HepG2 (cell line): ENCODE measurements around the gene MPP3. TPM values are rescaled to one million over a fixed set of nuclear protein-coding genes. Genes with fewer than 3 reads are reported as not detected.

Experiments
- CHCHD3 ChIP-seq: sonication (generic); formaldehyde crosslinking; IDR thresholded peaks from 2 replicates; pipeline ENCODE4 v1.8.0; 2022; ENCODE audit warnings: mild to moderate bottlenecking, missing genetic modification reagents, moderate library complexity
- ELF3 ChIP-seq: IDR thresholded peaks from 2 replicates; pipeline ENCODE4 v1.6.1; 2016; ENCODE audit warnings: missing genetic modification reagents, missing compliant biosample characterization
- FOXC1 ChIP-seq: sonication (generic); formaldehyde crosslinking; IDR thresholded peaks from 2 replicates; pipeline ENCODE4 v1.8.0; 2022; ENCODE audit warnings: mild to moderate bottlenecking, missing genetic modification reagents, borderline replicate concordance
- ONECUT2 ChIP-seq: sonication (generic); formaldehyde crosslinking; IDR thresholded peaks from 2 replicates; pipeline ENCODE4 v1.4.0; 2020; ENCODE audit warnings: missing genetic modification reagents
- PLSCR1 ChIP-seq: sonication (generic); formaldehyde crosslinking; IDR thresholded peaks from 2 replicates; pipeline ENCODE4 v1.5.0; 2020; ENCODE audit warnings: missing genetic modification reagents, mild to moderate bottlenecking, borderline replicate concordance
- SIX1 ChIP-seq: sonication (generic); formaldehyde crosslinking; IDR thresholded peaks from 2 replicates; pipeline ENCODE4 v1.4.0; 2020; ENCODE audit warnings: missing genetic modification reagents, borderline replicate concordance
- ZC3H13 ChIP-seq: sonication (generic); formaldehyde crosslinking; IDR thresholded peaks from 2 replicates; pipeline ENCODE4 v1.8.1; 2023; ENCODE audit warnings: mild to moderate bottlenecking, missing genetic modification reagents, moderate library complexity
- ZNF101 ChIP-seq: sonication (generic); formaldehyde crosslinking; IDR thresholded peaks from 2 replicates; pipeline ENCODE4 v1.4.0; 2020; ENCODE audit warnings: mild to moderate bottlenecking, low read depth, missing genetic modification reagents, borderline replicate concordance
- ZNF276 ChIP-seq: sonication (generic); formaldehyde crosslinking; IDR thresholded peaks from 2 replicates; pipeline ENCODE4 v1.4.0; 2020; ENCODE audit warnings: mild to moderate bottlenecking, low read depth, missing genetic modification reagents
- ZNF496 ChIP-seq: sonication (generic); formaldehyde crosslinking; IDR thresholded peaks from 2 replicates; pipeline ENCODE4 v1.8.1; 2023; ENCODE audit warnings: mild to moderate bottlenecking, moderate library complexity, missing genetic modification reagents; ENCODE audit not compliant: insufficient replicate concordance
- ZNF557 ChIP-seq: sonication (generic); formaldehyde crosslinking; IDR thresholded peaks from 2 replicates; pipeline ENCODE4 v1.4.0; 2020; ENCODE audit warnings: missing genetic modification reagents
- polyA plus RNA-seq, 8 experiments: library from polyadenylated mRNA; depleted of rRNA in 3 of 8; stranded (reverse) in 7 of 8; unstranded in 1 of 8; fragments of >200 nt; fragmentation: Illumina TruSeq in 4 of 8; extraction: Trizol in 4 of 8; gene quantifications; 2 replicates each; pipeline versions ENCODE4 v1.2.1 to v1.2.3, GENCODE V29; 2011 to 2016; ENCODE audit warnings: low read depth in 4 of 8, missing spikeins in 1 of 8, mixed read lengths in 1 of 8; ENCODE audit not compliant: insufficient read depth in 1 of 8
- total RNA-seq, 5 experiments: library from RNA; depleted of rRNA; stranded (reverse); fragments of >200 nt; fragmentation: Illumina TruSeq; extraction: Trizol; gene quantifications; 2 replicates each; pipeline ENCODE4 v1.2.3, GENCODE V29; 2016; ENCODE audit warnings: low read depth in 1 of 5
- TF ChIP-seq, protein P1 (sequence below): sonication (generic); formaldehyde crosslinking; IDR thresholded peaks from one replicate; pipeline ENCODE4 v1.5.1; 2020; ENCODE audit warnings: mild to moderate bottlenecking, missing genetic modification reagents; ENCODE audit errors: not compliant biosample characterization
- TF ChIP-seq, protein P2 (sequence below): sonication (generic); formaldehyde crosslinking; IDR thresholded peaks from 2 replicates; pipeline ENCODE4 v1.5.0; 2020; ENCODE audit warnings: missing genetic modification reagents
- TF ChIP-seq, protein P3 (sequence below): sonication (generic); formaldehyde crosslinking; IDR thresholded peaks from 2 replicates; pipeline ENCODE4 v1.4.0; 2020; ENCODE audit warnings: mild to moderate bottlenecking, missing genetic modification reagents

Gene MPP3
- total and polyA plus RNA-seq, 2 of the 13 experiments (the other 11 are each of a cell fraction or from before 2014, with no cell fraction given), result 0.91 to 1.8 TPM

- TF ChIP-seq, protein P1, sequence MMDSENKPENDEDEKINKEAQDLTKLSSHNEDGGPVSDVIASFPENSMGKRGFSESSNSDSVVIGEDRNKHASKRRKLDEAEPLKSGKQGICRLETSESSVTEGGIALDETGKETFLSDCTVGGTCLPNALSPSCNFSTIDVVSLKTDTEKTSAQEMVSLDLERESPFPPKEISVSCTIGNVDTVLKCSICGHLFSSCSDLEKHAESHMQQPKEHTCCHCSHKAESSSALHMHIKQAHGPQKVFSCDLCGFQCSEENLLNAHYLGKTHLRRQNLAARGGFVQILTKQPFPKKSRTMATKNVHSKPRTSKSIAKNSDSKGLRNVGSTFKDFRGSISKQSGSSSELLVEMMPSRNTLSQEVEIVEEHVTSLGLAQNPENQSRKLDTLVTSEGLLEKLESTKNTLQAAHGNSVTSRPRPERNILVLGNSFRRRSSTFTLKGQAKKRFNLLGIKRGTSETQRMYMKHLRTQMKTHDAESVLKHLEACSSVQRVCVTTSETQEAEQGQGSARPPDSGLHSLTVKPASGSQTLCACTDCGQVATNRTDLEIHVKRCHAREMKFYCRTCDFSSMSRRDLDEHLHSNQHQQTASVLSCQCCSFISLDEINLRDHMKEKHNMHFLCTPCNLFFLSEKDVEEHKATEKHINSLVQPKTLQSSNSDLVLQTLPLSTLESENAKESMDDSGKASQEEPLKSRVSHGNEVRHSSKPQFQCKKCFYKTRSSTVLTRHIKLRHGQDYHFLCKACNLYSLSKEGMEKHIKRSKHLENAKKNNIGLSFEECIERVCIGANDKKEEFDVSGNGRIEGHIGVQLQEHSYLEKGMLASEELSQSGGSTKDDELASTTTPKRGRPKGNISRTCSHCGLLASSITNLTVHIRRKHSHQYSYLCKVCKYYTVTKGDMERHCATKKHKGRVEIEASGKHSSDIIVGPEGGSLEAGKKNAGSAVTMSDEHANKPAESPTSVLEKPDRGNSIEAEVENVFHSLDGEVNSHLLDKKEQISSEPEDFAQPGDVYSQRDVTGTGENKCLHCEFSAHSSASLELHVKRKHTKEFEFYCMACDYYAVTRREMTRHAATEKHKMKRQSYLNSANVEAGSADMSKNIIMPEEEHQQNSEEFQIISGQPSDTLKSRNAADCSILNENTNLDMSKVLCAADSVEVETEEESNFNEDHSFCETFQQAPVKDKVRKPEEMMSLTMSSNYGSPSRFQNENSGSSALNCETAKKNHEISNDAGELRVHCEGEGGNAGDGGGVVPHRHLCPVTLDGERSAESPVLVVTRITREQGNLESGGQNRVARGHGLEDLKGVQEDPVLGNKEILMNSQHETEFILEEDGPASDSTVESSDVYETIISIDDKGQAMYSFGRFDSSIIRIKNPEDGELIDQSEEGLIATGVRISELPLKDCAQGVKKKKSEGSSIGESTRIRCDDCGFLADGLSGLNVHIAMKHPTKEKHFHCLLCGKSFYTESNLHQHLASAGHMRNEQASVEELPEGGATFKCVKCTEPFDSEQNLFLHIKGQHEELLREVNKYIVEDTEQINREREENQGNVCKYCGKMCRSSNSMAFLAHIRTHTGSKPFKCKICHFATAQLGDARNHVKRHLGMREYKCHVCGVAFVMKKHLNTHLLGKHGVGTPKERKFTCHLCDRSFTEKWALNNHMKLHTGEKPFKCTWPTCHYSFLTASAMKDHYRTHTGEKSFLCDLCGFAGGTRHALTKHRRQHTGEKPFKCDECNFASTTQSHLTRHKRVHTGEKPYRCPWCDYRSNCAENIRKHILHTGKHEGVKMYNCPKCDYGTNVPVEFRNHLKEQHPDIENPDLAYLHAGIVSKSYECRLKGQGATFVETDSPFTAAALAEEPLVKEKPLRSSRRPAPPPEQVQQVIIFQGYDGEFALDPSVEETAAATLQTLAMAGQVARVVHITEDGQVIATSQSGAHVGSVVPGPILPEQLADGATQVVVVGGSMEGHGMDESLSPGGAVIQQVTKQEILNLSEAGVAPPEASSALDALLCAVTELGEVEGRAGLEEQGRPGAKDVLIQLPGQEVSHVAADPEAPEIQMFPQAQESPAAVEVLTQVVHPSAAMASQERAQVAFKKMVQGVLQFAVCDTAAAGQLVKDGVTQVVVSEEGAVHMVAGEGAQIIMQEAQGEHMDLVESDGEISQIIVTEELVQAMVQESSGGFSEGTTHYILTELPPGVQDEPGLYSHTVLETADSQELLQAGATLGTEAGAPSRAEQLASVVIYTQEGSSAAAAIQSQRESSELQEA, result no peak
- TF ChIP-seq ZC3H13 (CRISPR knock-in tag) (no peak), ELF3 (CRISPR knock-in tag) (no peak), CHCHD3 (CRISPR knock-in tag) (peak; percentile 70; the same call in 1 of the 2 replicates), SIX1 (CRISPR knock-in tag) (no peak), ZNF557 (CRISPR knock-in tag) (no peak), ONECUT2 (CRISPR knock-in tag) (no peak), PLSCR1 (CRISPR knock-in tag) (no peak), FOXC1 (CRISPR knock-in tag) (no peak), ZNF276 (CRISPR knock-in tag) (0 out of 2 replicates have a peak, but pooled peaks have one; percentile 29), ZNF496 (CRISPR knock-in tag) (no peak), ZNF101 (no peak)
- TF ChIP-seq, protein P2, sequence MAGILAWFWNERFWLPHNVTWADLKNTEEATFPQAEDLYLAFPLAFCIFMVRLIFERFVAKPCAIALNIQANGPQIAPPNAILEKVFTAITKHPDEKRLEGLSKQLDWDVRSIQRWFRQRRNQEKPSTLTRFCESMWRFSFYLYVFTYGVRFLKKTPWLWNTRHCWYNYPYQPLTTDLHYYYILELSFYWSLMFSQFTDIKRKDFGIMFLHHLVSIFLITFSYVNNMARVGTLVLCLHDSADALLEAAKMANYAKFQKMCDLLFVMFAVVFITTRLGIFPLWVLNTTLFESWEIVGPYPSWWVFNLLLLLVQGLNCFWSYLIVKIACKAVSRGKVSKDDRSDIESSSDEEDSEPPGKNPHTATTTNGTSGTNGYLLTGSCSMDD, result no peak
- TF ChIP-seq, protein P3, sequence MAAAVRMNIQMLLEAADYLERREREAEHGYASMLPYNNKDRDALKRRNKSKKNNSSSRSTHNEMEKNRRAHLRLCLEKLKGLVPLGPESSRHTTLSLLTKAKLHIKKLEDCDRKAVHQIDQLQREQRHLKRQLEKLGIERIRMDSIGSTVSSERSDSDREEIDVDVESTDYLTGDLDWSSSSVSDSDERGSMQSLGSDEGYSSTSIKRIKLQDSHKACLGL (CRISPR knock-in tag), result peak; percentile 54; the same call in 1 of the 2 replicates
- TF ChIP-seq, all 625 proteins: peak for 52
These were observed 77.5 kb downstream of the MPP3 start (continued) for GRCh38 chr17:43755389-43755875.
